Neuronal stem cell (in vitro differentiated cells): Measurements from ENCODE around the gene USP5.
A peak's percentile ranks its signal among the peaks of the same experiment; 100 is the strongest.

ENCODE experiments used
- DNase-seq: peaks from one replicate; pipeline ENCODE4 v3.0.0-alpha.2; 2013; ENCODE audit warnings: low spot score
- H2AFZ ChIP-seq: one replicate; pipeline ENCODE4 v1.6.1; 2013; ENCODE audit warnings: mild to moderate bottlenecking, low read length, inconsistent platforms
- H2AK5ac ChIP-seq: 2 replicates; pipeline ENCODE4 v1.6.1; 2013; ENCODE audit warnings: low read depth, mild to moderate bottlenecking, inconsistent platforms, low read length, moderate library complexity, mixed read lengths
- H2BK120ac ChIP-seq: 2 replicates; pipeline ENCODE4 v1.6.1; 2013; ENCODE audit warnings: low read depth, mild to moderate bottlenecking, inconsistent platforms, low read length, moderate library complexity, mixed read lengths
- H2BK12ac ChIP-seq: one replicate; pipeline ENCODE4 v1.6.1; 2013; ENCODE audit warnings: low read length, inconsistent platforms
- H2BK15ac ChIP-seq: 2 replicates; pipeline ENCODE4 v1.6.1; 2013; ENCODE audit warnings: mild to moderate bottlenecking, low read length, inconsistent platforms, mixed read lengths
- H2BK5ac ChIP-seq: one replicate; pipeline ENCODE4 v1.6.1; 2013; ENCODE audit warnings: inconsistent platforms, mild to moderate bottlenecking, low read length, moderate library complexity
- H3K14ac ChIP-seq: one replicate; pipeline ENCODE4 v1.6.1; 2013; ENCODE audit warnings: low read length, inconsistent platforms
- H3K18ac ChIP-seq: 2 replicates; pipeline ENCODE4 v1.6.1; 2013; ENCODE audit warnings: low read length, inconsistent platforms
- H3K23ac ChIP-seq: 2 replicates; pipeline ENCODE4 v1.6.1; 2013; ENCODE audit warnings: low read depth, mild to moderate bottlenecking, mixed read lengths, low read length, inconsistent platforms; ENCODE audit not compliant: poor library complexity
- H3K27ac ChIP-seq: replicated peaks from 3 replicates; pipeline ENCODE4 v1.5.1; 2013; ENCODE audit warnings: low read length, inconsistent platforms
- H3K27me3 ChIP-seq, 3 experiments: 2 replicates each; pipeline ENCODE4 v1.6.1; 2013; ENCODE audit warnings: low read length in 3 of 3, mild to moderate bottlenecking in 2 of 3, inconsistent platforms in 1 of 3, low read depth in 1 of 3, mixed read lengths in 1 of 3, moderate library complexity in 1 of 3; ENCODE audit not compliant: control insufficient read depth in 3 of 3, insufficient read depth in 3 of 3
- H3K36me3 ChIP-seq, 2 donors: replicated peaks in 1 of 2; 2 replicates each; pipeline ENCODE4 v1.6.1; 2013; ENCODE audit warnings: low read length in 2 of 2; ENCODE audit not compliant: control insufficient read depth in 2 of 2, insufficient read depth in 2 of 2
- H3K4ac ChIP-seq: 2 replicates; pipeline ENCODE4 v1.6.1; 2013; ENCODE audit warnings: inconsistent platforms, mild to moderate bottlenecking, low read length, moderate library complexity
- H3K4me1 ChIP-seq, 2 donors: 1 replicate in 1 of 2; 2 replicates in 1 of 2; pipeline ENCODE4 v1.6.1; 2013; ENCODE audit warnings: low read length in 2 of 2, low read depth in 1 of 2; ENCODE audit not compliant: control insufficient read depth in 2 of 2, insufficient read depth in 1 of 2
- H3K4me2 ChIP-seq: one replicate; pipeline ENCODE4 v1.6.1; 2013; ENCODE audit warnings: mild to moderate bottlenecking, low read length, inconsistent platforms; ENCODE audit not compliant: insufficient read depth, poor library complexity, severe bottlenecking
- H3K4me3 ChIP-seq, 2 donors: 2 replicates each; pipeline ENCODE4 v1.5.1; 2013; ENCODE audit warnings: low read length in 2 of 2, mild to moderate bottlenecking in 2 of 2, inconsistent platforms in 1 of 2, moderate library complexity in 1 of 2
- H3K79me1 ChIP-seq: one replicate; pipeline ENCODE4 v1.6.1; 2013; ENCODE audit warnings: low read depth, mild to moderate bottlenecking, inconsistent platforms, low read length, moderate library complexity
- H3K9ac ChIP-seq: one replicate; pipeline ENCODE4 v1.6.1; 2013; ENCODE audit warnings: mild to moderate bottlenecking, low read depth, low read length, inconsistent platforms; ENCODE audit not compliant: poor library complexity
- H3K9me3 ChIP-seq, 2 donors: replicated peaks in 1 of 2; 2 replicates each; pipeline versions ENCODE3 to v1.6.1; 2013; ENCODE audit warnings: low read length in 2 of 2, mild to moderate bottlenecking in 2 of 2, inconsistent platforms in 1 of 2, low read depth in 1 of 2, mixed read lengths in 1 of 2, moderate library complexity in 1 of 2; ENCODE audit not compliant: control insufficient read depth in 2 of 2, insufficient read depth in 1 of 2
- H4K8ac ChIP-seq: one replicate; pipeline ENCODE4 v1.6.1; 2013; ENCODE audit warnings: low read depth, mild to moderate bottlenecking, inconsistent platforms, low read length, moderate library complexity
- H4K91ac ChIP-seq: one replicate; pipeline ENCODE4 v1.6.1; 2013; ENCODE audit warnings: low read length, low read depth, mild to moderate bottlenecking, inconsistent platforms; ENCODE audit not compliant: poor library complexity
- WGBS, 2 donors: extraction: QIAGEN DNeasy Blood & Tissue Kit; methylation state at CpG; one replicate each; pipeline ENCODE4 v1.1.7; 2013; ENCODE audit warnings: missing lambda C conversion rate in 2 of 2, mixed read lengths in 1 of 2; ENCODE audit not compliant: insufficient read length in 2 of 2, insufficient replicate concordance in 1 of 2; ENCODE audit errors: extremely low coverage in 2 of 2; 5-methylcytosine and 5-hydroxymethylcytosine counted together

USP5 gene

DNA sequence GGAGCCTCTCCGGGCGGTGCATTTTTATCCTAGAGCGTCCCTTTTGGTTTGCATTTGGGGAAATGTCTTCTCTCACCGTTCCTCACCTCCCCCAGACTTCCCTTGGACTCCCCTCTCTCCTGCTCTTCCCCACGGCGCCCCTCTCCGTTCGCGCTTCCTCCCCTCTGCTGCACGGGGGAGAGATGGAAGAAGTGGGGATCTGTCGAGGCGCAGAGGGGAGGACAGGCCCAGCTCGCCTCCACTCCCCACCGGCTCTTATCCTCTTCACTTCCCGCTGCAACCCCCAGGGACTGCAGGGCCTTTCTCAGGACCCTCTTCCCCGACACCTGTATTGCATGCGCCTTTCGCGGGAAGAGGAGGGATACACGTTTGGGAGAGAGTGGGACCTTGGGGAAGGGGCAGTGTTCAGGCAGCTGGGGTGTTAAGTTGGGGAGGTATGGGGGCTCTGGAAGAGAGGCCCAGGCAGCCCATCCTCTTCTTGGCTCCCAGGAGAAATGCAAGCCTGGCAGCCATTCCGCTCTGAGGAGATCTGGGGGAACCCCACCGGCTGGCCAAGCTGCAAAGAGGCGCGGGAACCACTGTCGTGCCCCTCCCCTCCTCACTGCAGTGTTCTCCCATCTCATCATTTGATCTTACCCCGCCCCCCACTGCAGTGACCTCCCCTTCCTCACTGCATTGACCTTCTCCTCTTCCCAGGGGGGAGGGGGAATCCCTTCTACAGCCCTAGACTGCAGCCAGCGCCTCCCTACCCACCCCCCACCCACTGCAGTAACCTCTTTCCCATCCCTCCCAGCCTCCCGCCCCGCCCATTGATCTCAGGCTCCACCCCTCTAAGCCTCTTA lies 63.2 kb downstream of the USP5 start:
- no peak overlapping the region for H4K91ac ChIP-seq
- peak overlapping the region; percentile 60 to 92 for H3K4me3 ChIP-seq
- WGBS, 2 donors = no CpG with 5 or more reads among the region's 29 CpGs
- peaks cover 13% of the 10 kb centered on the region for H3K79me1 ChIP-seq
- H3K27me3 ChIP-seq = peaks cover 0 to 3% (median 0%) of the 10 kb centered on the region in 3 experiments
- peak overlapping the region; percentile 80 for H3K4ac ChIP-seq
- H3K27ac ChIP-seq = peak overlapping the region; percentile 58
- H3K14ac ChIP-seq = peak overlapping the region; percentile 95
- peak overlapping the region; percentile 99 for H2AFZ ChIP-seq
- peak overlapping the region; percentile 84 for H2BK120ac ChIP-seq
- no peaks in the 10 kb centered on the region for H3K9me3 ChIP-seq
- peak overlapping the region; percentile 88 for H2BK12ac ChIP-seq
- no peak overlapping the region for H4K8ac ChIP-seq
- peaks cover 19 to 29% of the 10 kb centered on the region in 2 donors for H3K36me3 ChIP-seq
- peaks cover 10 to 19% of the 10 kb centered on the region in 2 donors for H3K4me1 ChIP-seq
- DNase-seq = peak; percentile 68
- peak overlapping the region; percentile 96 for H3K4me2 ChIP-seq
- peak overlapping the region; percentile 96 for H2BK15ac ChIP-seq
- H3K9ac ChIP-seq = peak overlapping the region; percentile 94
- peak overlapping the region; percentile 99 for H3K18ac ChIP-seq
- H2AK5ac ChIP-seq = peak overlapping the region; percentile 79
- H3K23ac ChIP-seq = peak overlapping the region; percentile 92
- peak overlapping the region; percentile 7 for H2BK5ac ChIP-seq

DNA sequence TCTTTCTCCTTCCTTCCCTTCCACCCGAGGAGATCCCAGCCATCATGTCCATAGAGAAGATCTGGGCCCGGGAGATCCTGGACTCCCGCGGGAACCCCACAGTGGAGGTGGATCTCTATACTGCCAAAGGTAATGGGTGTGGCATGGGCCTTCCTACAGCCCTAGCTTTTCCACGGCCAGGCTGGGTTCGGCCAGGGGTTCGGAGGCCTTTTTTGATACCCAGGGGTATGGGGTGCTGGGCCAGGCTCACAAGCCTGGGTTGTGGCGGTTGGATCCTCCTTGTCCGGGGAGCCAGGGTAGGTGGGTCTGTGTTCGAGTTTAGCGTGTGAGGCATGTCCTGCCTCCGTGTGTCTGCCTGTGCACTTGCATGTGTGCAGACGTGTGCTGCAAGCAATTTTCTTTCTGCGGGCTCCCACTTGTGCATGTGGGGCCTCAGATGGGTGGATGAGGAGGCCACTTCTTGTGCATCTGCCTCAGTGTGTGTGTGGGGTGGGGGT lies 63.9 kb downstream of the USP5 start:
- Histone ChIP-seq H2BK5ac (peak overlapping the region; percentile 27), H3K9me3 (no peaks in the 10 kb centered on the region), H3K27ac (no peak overlapping the region), H4K91ac (no peak overlapping the region), H3K4ac (no peak overlapping the region), H2AK5ac (no peak overlapping the region), H3K18ac (peak overlapping the region; percentile 0), H2AFZ (no peak overlapping the region), H3K36me3 (peaks cover 19 to 29% of the 10 kb centered on the region in 2 donors), H3K79me1 (peaks cover 13% of the 10 kb centered on the region), H3K23ac (peak overlapping the region; percentile 39), H3K27me3 (peaks cover 0 to 3% (median 0%) of the 10 kb centered on the region in 3 experiments), H3K9ac (no peak overlapping the region), H2BK15ac (peak overlapping the region; percentile 20), H2BK12ac (no peak overlapping the region), H3K4me1 (peaks cover 10 to 19% of the 10 kb centered on the region in 2 donors), H2BK120ac (no peak overlapping the region), H3K4me2 (peak overlapping the region; percentile 96), H3K4me3 (peak overlapping the region in 1 of 2 donors; percentile 69), H3K14ac (no peak overlapping the region), H4K8ac (no peak overlapping the region)
- no peak for DNase-seq
- no CpG with 5 or more reads among the region's 14 CpGs for WGBS, 2 donors
